GM12874 (cell line): ENCODE results near the gene TMEM256.

Experiments used
- CTCF ChIP-seq: IDR thresholded peaks from 2 replicates; pipeline ENCODE4 v1.5.1; 2011; ENCODE audit warnings: low read depth, mild to moderate bottlenecking, control low read depth, low read length, moderate library complexity; ENCODE audit not compliant: insufficient read depth

Gene TMEM256

GRCh38 chr17:7419819-7420610, 16.1 kb upstream of the TMEM256 start, which contains the start of gene SPEM1:
TSS of gene SPEM1 (plus strand) at chr17:7420324. CDS start at chr17:7420385, 61 bp downstream.
- TF ChIP-seq CTCF: no peak

GRCh38 chr17:7418472-7419152, 14.7 kb upstream of the TMEM256 start:
- no peak for TF ChIP-seq CTCF

GRCh38 chr17:7417056-7417655, 13.3 kb upstream of the TMEM256 start:
- TF ChIP-seq CTCF: no peak

- TF ChIP-seq CTCF: no peak
Observed at GRCh38 chr17:7416323-7416722, 12.4 kb upstream of the TMEM256 start.

- no peak for TF ChIP-seq CTCF
Observed at GRCh38 chr17:7415784-7416183, 11.9 kb upstream of the TMEM256 start.

- no peak for TF ChIP-seq CTCF
Observed at GRCh38 chr17:7414837-7415236, 10.9 kb upstream of the TMEM256 start.

- TF ChIP-seq CTCF: no peak
Observed at GRCh38 chr17:7413346-7413985, 9.6 kb upstream of the TMEM256 start.
